ENCODE results near the gene EID1.

GRCh38 chr15:48858401-48858800, 19.5 kb upstream of the EID1 start:
- TF ChIP-seq EP300 (IDR thresholded peaks at IDR 0.05) (no peak), CTCF (IDR thresholded peaks at IDR 0.05) (no peak)
